Measurements from ENCODE around the gene RPL3. TPM values are rescaled to one million over a fixed set of nuclear protein-coding genes. Genes with fewer than 3 reads are reported as not detected.

RPL3 gene
- total and polyA plus RNA-seq, 2 donors (not counting 1 experiment from before 2014, with no cell fraction given), result 2,665 to 5,418 TPM

DNA sequence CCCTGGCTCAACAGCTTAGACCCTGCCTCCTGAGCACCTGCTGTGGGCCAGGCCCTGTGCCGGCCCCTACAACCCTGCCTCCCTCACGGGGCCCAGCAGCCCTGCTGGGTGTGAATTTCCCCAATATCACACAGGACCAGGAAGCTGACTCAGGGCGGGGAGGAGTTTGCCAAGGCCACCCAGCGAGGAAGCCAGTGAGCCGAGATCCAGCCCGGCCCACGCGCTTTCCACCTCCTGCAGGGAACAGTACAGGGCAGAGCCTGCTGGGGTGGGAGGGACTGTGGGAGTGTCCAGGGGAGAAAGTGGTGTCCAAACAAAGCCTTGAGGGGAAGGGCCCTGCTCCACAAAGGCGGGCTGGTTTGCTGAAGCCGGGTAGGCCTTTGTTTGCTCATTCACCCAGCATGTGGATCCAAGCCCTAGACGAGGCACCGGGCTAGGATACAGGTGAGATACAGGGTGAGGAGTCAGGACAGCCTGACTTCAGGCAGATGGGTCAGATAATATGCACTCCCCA, 26.8 kb downstream of the RPL3 start:
- H3K27ac Mint-ChIP-seq, result no peak overlapping the region

DNA sequence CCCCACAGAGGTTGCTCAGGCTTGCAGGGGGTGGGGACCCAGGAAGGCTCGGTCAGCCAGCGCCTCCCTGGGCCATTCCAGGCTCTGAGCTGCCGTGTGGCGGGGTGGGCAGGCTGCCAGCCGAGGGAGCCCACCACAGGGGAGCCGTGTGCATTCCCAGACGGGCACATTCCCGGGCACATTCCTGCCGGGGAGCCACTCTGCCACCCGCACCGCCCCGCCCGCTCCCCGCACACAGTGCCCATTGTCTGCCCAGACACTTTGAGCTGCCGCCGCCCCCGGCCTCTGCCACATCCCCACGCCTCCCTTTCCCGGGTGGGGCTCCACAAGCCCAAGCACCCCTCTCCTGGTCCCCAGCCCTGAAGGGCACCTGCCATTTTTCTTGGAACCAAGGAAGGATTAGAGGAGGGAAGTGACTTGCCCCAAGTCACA, 27.4 kb downstream of the RPL3 start:
- no peak overlapping the region for H3K4me3 Mint-ChIP-seq
- DNase-seq, result no peak
- H3K27me3 ChIP-seq (replicated peaks in 1 of 4; ENCODE audit: control extremely low read depth in 1 of 4, control insufficient read depth in 3 of 4, insufficient read depth in 4 of 4, low read length in 3 of 4), result peaks cover 0 to 4% (median 0%) of the 10 kb centered on the region in 4 experiments
- H3K36me3 ChIP-seq (replicated peaks in 1 of 2; ENCODE audit: control extremely low read depth in 1 of 2, control insufficient read depth in 1 of 2, extremely low read depth in 1 of 2, insufficient read depth in 2 of 2, low read length in 1 of 2), result no peaks in the 10 kb centered on the region
- H4K20me1 ChIP-seq (ENCODE audit: control insufficient read depth, insufficient read depth, low read length, poor library complexity, severe bottlenecking), result no peaks in the 10 kb centered on the region
- intact Hi-C loops (cut with micrococcal nuclease), result no loop called here
- no peak overlapping the region for H3K27ac ChIP-seq (ENCODE audit: low read length in 2 of 2)
- H3K79me2 ChIP-seq (ENCODE audit: control insufficient read depth, insufficient read depth, low read length), result no peaks in the 10 kb centered on the region
- no peak for ATAC-seq (ENCODE audit: low read depth)
- POLR2A ChIA-PET, result no interaction called here
- CTCF ChIA-PET, result no interaction called here
- H3K27me3 Mint-ChIP-seq, result peaks cover 10% of the 10 kb centered on the region
- peaks cover 7 to 10% of the 10 kb centered on the region in 2 donors for H3K4me1 ChIP-seq (ENCODE audit: control insufficient read depth in 2 of 2, insufficient read depth in 2 of 2, low read length in 2 of 2)
- no peak overlapping the region for H3K9ac ChIP-seq (ENCODE audit: low read length)
- H3K9me3 Mint-ChIP-seq (ENCODE audit: insufficient read depth), result no peaks in the 10 kb centered on the region
- TF ChIP-seq, protein P1, sequence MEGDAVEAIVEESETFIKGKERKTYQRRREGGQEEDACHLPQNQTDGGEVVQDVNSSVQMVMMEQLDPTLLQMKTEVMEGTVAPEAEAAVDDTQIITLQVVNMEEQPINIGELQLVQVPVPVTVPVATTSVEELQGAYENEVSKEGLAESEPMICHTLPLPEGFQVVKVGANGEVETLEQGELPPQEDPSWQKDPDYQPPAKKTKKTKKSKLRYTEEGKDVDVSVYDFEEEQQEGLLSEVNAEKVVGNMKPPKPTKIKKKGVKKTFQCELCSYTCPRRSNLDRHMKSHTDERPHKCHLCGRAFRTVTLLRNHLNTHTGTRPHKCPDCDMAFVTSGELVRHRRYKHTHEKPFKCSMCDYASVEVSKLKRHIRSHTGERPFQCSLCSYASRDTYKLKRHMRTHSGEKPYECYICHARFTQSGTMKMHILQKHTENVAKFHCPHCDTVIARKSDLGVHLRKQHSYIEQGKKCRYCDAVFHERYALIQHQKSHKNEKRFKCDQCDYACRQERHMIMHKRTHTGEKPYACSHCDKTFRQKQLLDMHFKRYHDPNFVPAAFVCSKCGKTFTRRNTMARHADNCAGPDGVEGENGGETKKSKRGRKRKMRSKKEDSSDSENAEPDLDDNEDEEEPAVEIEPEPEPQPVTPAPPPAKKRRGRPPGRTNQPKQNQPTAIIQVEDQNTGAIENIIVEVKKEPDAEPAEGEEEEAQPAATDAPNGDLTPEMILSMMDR (IDR thresholded peaks at IDR 0.05), result no peak
- TF ChIP-seq EZH2 (IDR thresholded peaks at IDR 0.05; ENCODE audit: borderline replicate concordance, insufficient read depth, low read depth, low read length, poor library complexity, severe bottlenecking), result no peak
- 94% methylated on average over 17 of the region's 19 CpGs for WGBS (ENCODE audit: insufficient coverage)
- peaks cover 7% of the 10 kb centered on the region for H3K4me1 Mint-ChIP-seq
- H3K4me2 ChIP-seq (replicated peaks; ENCODE audit: low read depth, low read length, poor library complexity, severe bottlenecking), result no peak overlapping the region
- H3K4me3 ChIP-seq (ENCODE audit: control extremely low read depth in 1 of 5, extremely low read depth in 1 of 5, insufficient read depth in 1 of 5, low read depth in 2 of 5, low read length in 4 of 5), result no peak overlapping the region
- H3K27ac Mint-ChIP-seq, result no peak overlapping the region
- no peak overlapping the region for H2AFZ ChIP-seq (ENCODE audit: insufficient read depth, low read depth, low read length, poor library complexity, severe bottlenecking)
- H3K9me3 ChIP-seq (ENCODE audit: control extremely low read depth in 1 of 3, control insufficient read depth in 2 of 3, insufficient read depth in 1 of 3, low read length in 2 of 3), result no peaks in the 10 kb centered on the region

More for the DNA sequence above, 26.8 kb downstream of the RPL3 start:
- H3K9me3 ChIP-seq (ENCODE audit: control extremely low read depth in 1 of 3, control insufficient read depth in 2 of 3, insufficient read depth in 1 of 3, low read length in 2 of 3), result no peaks in the 10 kb centered on the region
- H3K9ac ChIP-seq (ENCODE audit: low read length), result no peak overlapping the region
- intact Hi-C loops (cut with micrococcal nuclease), result no loop called here
- CTCF ChIA-PET, result no interaction called here
- TF ChIP-seq EZH2 (IDR thresholded peaks at IDR 0.05; ENCODE audit: borderline replicate concordance, insufficient read depth, low read depth, low read length, poor library complexity, severe bottlenecking), result no peak
- TF ChIP-seq, protein P1 (IDR thresholded peaks at IDR 0.05), result no peak
- peaks cover 10% of the 10 kb centered on the region for H3K27me3 Mint-ChIP-seq
- no peak overlapping the region for H3K27ac ChIP-seq (ENCODE audit: low read length in 2 of 2)
- H3K79me2 ChIP-seq (ENCODE audit: control insufficient read depth, insufficient read depth, low read length), result no peaks in the 10 kb centered on the region
- H3K4me1 ChIP-seq (ENCODE audit: control insufficient read depth in 2 of 2, insufficient read depth in 2 of 2, low read length in 2 of 2), result peaks cover 1 to 10% of the 10 kb centered on the region in 2 donors
- H4K20me1 ChIP-seq (ENCODE audit: control insufficient read depth, insufficient read depth, low read length, poor library complexity, severe bottlenecking), result no peaks in the 10 kb centered on the region
- no peak for ATAC-seq (ENCODE audit: low read depth)
- peaks cover 0 to 4% (median 0%) of the 10 kb centered on the region in 4 experiments for H3K27me3 ChIP-seq (replicated peaks in 1 of 4; ENCODE audit: control extremely low read depth in 1 of 4, control insufficient read depth in 3 of 4, insufficient read depth in 4 of 4, low read length in 3 of 4)
- no peak overlapping the region for H3K4me2 ChIP-seq (replicated peaks; ENCODE audit: low read depth, low read length, poor library complexity, severe bottlenecking)
- no peak for DNase-seq
- no peaks in the 10 kb centered on the region for H3K9me3 Mint-ChIP-seq (ENCODE audit: insufficient read depth)
- WGBS (ENCODE audit: insufficient coverage), result 53% methylated on average over 9 of the region's 12 CpGs
- no peak overlapping the region for H3K4me3 ChIP-seq (ENCODE audit: control extremely low read depth in 1 of 5, extremely low read depth in 1 of 5, insufficient read depth in 1 of 5, low read depth in 2 of 5, low read length in 4 of 5)
- H3K36me3 ChIP-seq (replicated peaks in 1 of 2; ENCODE audit: control extremely low read depth in 1 of 2, control insufficient read depth in 1 of 2, extremely low read depth in 1 of 2, insufficient read depth in 2 of 2, low read length in 1 of 2), result no peaks in the 10 kb centered on the region
- peaks cover 3% of the 10 kb centered on the region for H3K4me1 Mint-ChIP-seq
- H2AFZ ChIP-seq (ENCODE audit: insufficient read depth, low read depth, low read length, poor library complexity, severe bottlenecking), result no peak overlapping the region
- POLR2A ChIA-PET, result interaction anchor here (0.7 kb wide), 1 partner anchor 24 kb away, joined by 8 read pairs; no protein-coding TSS in a partner anchor
- no peak overlapping the region for H3K4me3 Mint-ChIP-seq

Measured in B cell (primary cell).